A673 (cell line): ENCODE results near the gene CCDC170. TPM values are rescaled to one million over a fixed set of nuclear protein-coding genes. Genes with fewer than 3 reads are reported as not detected.

ENCODE experiments used
- BruUV-seq: library from RNA; stranded (reverse); fragments of 400-500 nt; replicated peaks from 2 replicates; lab custom pipeline; 2021; lab: Mats Ljungman, UMichigan
- CTCF ChIA-PET: fragments of 300-600 bp; sonication (Branson Sonifier 250); formaldehyde crosslinking; loops from one replicate; lab custom pipeline; 2022; ENCODE audit warnings: antibody characterized with exemption; lab: Charles Lee
- POLR2A ChIA-PET: fragments of 300-600 bp; sonication (Branson Sonifier 250); formaldehyde crosslinking; loops from one replicate; lab custom pipeline; 2022; ENCODE audit warnings: antibody characterized with exemption; ENCODE audit not compliant: low non-redundant PET; lab: Charles Lee
- DNase-seq: peaks from one replicate; pipeline ENCODE4 v3.0.0-alpha.2; 2015; ENCODE audit warnings: low spot score
- H3K27ac ChIP-seq: fragments of 200-600 bp; sonication (generic); 2 replicates; pipeline ENCODE4 v1.5.1; 2016; ENCODE audit warnings: mixed run types, low read depth, mild to moderate bottlenecking, mixed read lengths, antibody characterized with exemption, low read length; ENCODE audit not compliant: poor library complexity, severe bottlenecking
- H3K27me3 ChIP-seq: fragments of 200-600 bp; sonication (generic); replicated peaks from 2 replicates; pipeline ENCODE4 v1.6.1; 2017; ENCODE audit warnings: mixed run types, low read depth, mild to moderate bottlenecking, mixed read lengths, antibody characterized with exemption, low read length; ENCODE audit not compliant: insufficient read depth, poor library complexity
- H3K36me3 ChIP-seq: fragments of 200-600 bp; sonication (generic); 2 replicates; pipeline ENCODE4 v1.6.1; 2016; ENCODE audit warnings: mixed run types, mild to moderate bottlenecking, mixed read lengths, antibody characterized with exemption, low read length; ENCODE audit not compliant: insufficient read depth, poor library complexity, severe bottlenecking
- H3K4me1 ChIP-seq: fragments of 200-600 bp; sonication (generic); 2 replicates; pipeline ENCODE4 v1.6.1; 2017; ENCODE audit warnings: mixed run types, mild to moderate bottlenecking, mixed read lengths, antibody characterized with exemption, low read length; ENCODE audit not compliant: insufficient read depth, poor library complexity, severe bottlenecking
- H3K4me3 ChIP-seq: fragments of 200-600 bp; sonication (generic); 2 replicates; pipeline ENCODE4 v1.5.1; 2016; ENCODE audit warnings: low read depth, mixed run types, mild to moderate bottlenecking, mixed read lengths, low read length; ENCODE audit not compliant: poor library complexity, severe bottlenecking
- H3K9me3 ChIP-seq: fragments of 200-600 bp; sonication (generic); 2 replicates; pipeline ENCODE4 v1.6.1; 2016; ENCODE audit warnings: mixed run types, low read depth, mild to moderate bottlenecking, mixed read lengths, antibody characterized with exemption, low read length; ENCODE audit not compliant: poor library complexity, severe bottlenecking
- CTCF ChIP-seq: fragments of 300-800, 200-600 bp; sonication (generic); conservative IDR thresholded peaks from 2 replicates; pipeline ENCODE4 v1.5.1; 2017; ENCODE audit warnings: low read depth, mild to moderate bottlenecking, antibody characterized with exemption, low read length, moderate library complexity, mixed read lengths
- EZH2 ChIP-seq: fragments of 200-600 bp; sonication (generic); IDR thresholded peaks from 2 replicates; pipeline ENCODE4 v1.6.1; 2017; ENCODE audit warnings: borderline replicate concordance, low read depth, mild to moderate bottlenecking, mixed read lengths, antibody characterized with exemption, low read length; ENCODE audit not compliant: poor library complexity, severe bottlenecking
- intact Hi-C: fragments of 100-400 bp; cut with micrococcal nuclease; formaldehyde crosslinking; loops from one replicate; pipeline ENCODE4 v1.10.0; 2022; ENCODE audit not compliant: unreplicated experiment
- total RNA-seq: library from RNA; stranded (reverse); gene quantifications from 2 replicates; pipeline ENCODE4 v1.2.3, GENCODE V29; 2021

CCDC170 gene
- total RNA-seq, 1 experiment from 2014 or later, result 0.17 TPM

GRCh38 chr6:151639750-151640149 is 145.9 kb downstream of the CCDC170 start:
- H3K36me3 ChIP-seq, result no peaks in the 10 kb centered on the region
- H3K4me3 ChIP-seq, result no peak overlapping the region
- H3K27ac ChIP-seq, result no peak overlapping the region
- H3K9me3 ChIP-seq, result no peaks in the 10 kb centered on the region
- intact Hi-C loops, result no loop called here
- no peaks in the 10 kb centered on the region for H3K4me1 ChIP-seq
- DNase-seq, result no peak
- no peaks in the 10 kb centered on the region for H3K27me3 ChIP-seq
- POLR2A ChIA-PET, result no interaction called here
- no TSS peak for BruUV-seq
- TF ChIP-seq EZH2, result no peak
- no peak for TF ChIP-seq CTCF
- CTCF ChIA-PET, result no interaction called here

- no peak for TF ChIP-seq CTCF
- no peak for TF ChIP-seq EZH2
- intact Hi-C loops, result no loop called here
- BruUV-seq, result no TSS peak
- no peak for DNase-seq
- H3K36me3 ChIP-seq, result no peaks in the 10 kb centered on the region
- no peaks in the 10 kb centered on the region for H3K27me3 ChIP-seq
- POLR2A ChIA-PET, result no interaction called here
- no peak overlapping the region for H3K4me3 ChIP-seq
- H3K4me1 ChIP-seq, result no peaks in the 10 kb centered on the region
- H3K27ac ChIP-seq, result no peak overlapping the region
- CTCF ChIA-PET, result no interaction called here
- H3K9me3 ChIP-seq, result no peaks in the 10 kb centered on the region
Measured at GRCh38 chr6:151641028-151641427, 147.2 kb downstream of the CCDC170 start.

- Histone ChIP-seq H3K36me3 (no peaks in the 10 kb centered on the region), H3K4me3 (no peak overlapping the region), H3K4me1 (no peaks in the 10 kb centered on the region), H3K27ac (no peak overlapping the region), H3K9me3 (no peaks in the 10 kb centered on the region), H3K27me3 (no peaks in the 10 kb centered on the region)
- ChIA-PET POLR2A (interaction anchor here (0.6 kb wide), 1 partner anchor 363 kb away, joined by 5 read pairs; no protein-coding TSS in a partner anchor), CTCF (no interaction called here)
- no TSS peak for BruUV-seq
- intact Hi-C loops, result no loop called here
- TF ChIP-seq EZH2 (no peak), CTCF (no peak; the same call in 1 of the 2 replicates)
- DNase-seq, result no peak
Measured at GRCh38 chr6:151647976-151648639, 154.3 kb downstream of the CCDC170 start.
